SK-N-SH treated with all-trans-retinoic acid at 6 μM for 48 hours (cell line): ENCODE measurements around the gene CEP164.

Experiments
- ARNTL ChIP-seq: fragments of 450-650 bp; formaldehyde crosslinking; IDR thresholded peaks from 2 replicates; pipeline ENCODE4 v1.5.0; 2020; ENCODE audit warnings: low read depth, mild to moderate bottlenecking, moderate library complexity, borderline replicate concordance
- PATZ1 ChIP-seq: fragments of 250-450 bp; sonication (Bioruptor Pico); IDR thresholded peaks from 2 replicates; pipeline ENCODE4 v1.8.0; 2020; ENCODE audit warnings: mild to moderate bottlenecking, moderate library complexity, borderline replicate concordance
- ZNF565 ChIP-seq: fragments of 450-650 bp; formaldehyde crosslinking; conservative IDR thresholded peaks from 2 replicates; pipeline ENCODE4 v1.5.0; 2020; ENCODE audit warnings: low read depth, mild to moderate bottlenecking, moderate library complexity
- TF ChIP-seq, protein P1 (sequence below): fragments of 250-450 bp; sonication (Bioruptor Pico); IDR thresholded peaks from 2 replicates; pipeline ENCODE4 v1.5.1; 2020; ENCODE audit warnings: low read depth, mild to moderate bottlenecking, moderate library complexity

GRCh38 chr11:117438371-117439000 lies 110.8 kb downstream of the CEP164 start:
- TF ChIP-seq PATZ1 (no peak), ZNF565 (CRISPR knock-in tag) (no peak), ARNTL (no peak)
- TF ChIP-seq, protein P1, sequence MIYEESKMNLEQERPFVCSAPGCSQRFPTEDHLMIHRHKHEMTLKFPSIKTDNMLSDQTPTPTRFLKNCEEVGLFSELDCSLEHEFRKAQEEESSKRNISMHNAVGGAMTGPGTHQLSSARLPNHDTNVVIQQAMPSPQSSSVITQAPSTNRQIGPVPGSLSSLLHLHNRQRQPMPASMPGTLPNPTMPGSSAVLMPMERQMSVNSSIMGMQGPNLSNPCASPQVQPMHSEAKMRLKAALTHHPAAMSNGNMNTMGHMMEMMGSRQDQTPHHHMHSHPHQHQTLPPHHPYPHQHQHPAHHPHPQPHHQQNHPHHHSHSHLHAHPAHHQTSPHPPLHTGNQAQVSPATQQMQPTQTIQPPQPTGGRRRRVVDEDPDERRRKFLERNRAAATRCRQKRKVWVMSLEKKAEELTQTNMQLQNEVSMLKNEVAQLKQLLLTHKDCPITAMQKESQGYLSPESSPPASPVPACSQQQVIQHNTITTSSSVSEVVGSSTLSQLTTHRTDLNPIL (CRISPR knock-in tag), result no peak
